Measurements from ENCODE around the gene GPR162.

- no peak for TF ChIP-seq CTCF (conservative IDR thresholded peaks at IDR 0.05; ENCODE audit: low read depth, low read length)
- TF ChIP-seq EZH2phosphoT487 (IDR thresholded peaks at IDR 0.05; ENCODE audit: borderline replicate concordance, low read length) = no peak
- no peak for TF ChIP-seq EZH2 (IDR thresholded peaks at IDR 0.05; ENCODE audit: low read length, unreplicated experiment)
Observed at GRCh38 chr12:6871052-6871957, 49.7 kb downstream of the GPR162 start.

Data from PC-3 (cell line).